ENCODE measurements around the gene AHSA1.

Gene AHSA1

DNA sequence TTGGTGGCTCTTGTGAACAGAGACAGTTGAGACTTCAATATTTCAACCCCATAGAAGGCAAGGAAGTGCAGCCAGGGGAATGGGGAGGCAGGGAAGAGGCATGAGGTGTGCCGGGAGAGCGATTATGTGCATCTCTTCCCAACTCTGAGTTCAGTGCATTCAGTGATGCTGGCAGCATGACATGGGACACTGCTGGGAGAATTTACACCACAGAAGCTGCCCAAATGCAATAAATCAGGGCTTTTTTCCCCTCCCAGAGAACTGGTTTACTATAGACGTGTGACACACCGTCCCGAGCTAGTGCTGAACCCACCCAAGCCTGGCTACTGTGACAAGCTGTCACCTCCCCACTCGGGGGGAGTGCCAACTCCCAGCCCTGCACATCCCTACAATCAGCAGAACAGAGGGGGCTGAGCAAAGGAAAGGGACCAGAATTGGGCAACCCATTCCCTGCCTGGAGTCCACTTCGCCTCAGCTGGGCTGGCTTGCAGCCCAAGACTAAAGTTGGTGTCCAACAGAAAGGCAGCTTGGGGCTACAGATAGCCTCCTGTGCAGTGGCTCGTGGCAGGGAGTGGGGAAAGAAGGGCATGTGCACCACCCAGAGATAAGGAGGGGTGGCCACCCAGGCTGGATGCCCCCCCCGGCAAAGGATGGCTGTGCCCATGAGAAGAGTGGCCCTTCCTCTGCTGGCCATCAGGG is 16.7 kb downstream of the AHSA1 start:
- no peak for DNase-seq

DNA sequence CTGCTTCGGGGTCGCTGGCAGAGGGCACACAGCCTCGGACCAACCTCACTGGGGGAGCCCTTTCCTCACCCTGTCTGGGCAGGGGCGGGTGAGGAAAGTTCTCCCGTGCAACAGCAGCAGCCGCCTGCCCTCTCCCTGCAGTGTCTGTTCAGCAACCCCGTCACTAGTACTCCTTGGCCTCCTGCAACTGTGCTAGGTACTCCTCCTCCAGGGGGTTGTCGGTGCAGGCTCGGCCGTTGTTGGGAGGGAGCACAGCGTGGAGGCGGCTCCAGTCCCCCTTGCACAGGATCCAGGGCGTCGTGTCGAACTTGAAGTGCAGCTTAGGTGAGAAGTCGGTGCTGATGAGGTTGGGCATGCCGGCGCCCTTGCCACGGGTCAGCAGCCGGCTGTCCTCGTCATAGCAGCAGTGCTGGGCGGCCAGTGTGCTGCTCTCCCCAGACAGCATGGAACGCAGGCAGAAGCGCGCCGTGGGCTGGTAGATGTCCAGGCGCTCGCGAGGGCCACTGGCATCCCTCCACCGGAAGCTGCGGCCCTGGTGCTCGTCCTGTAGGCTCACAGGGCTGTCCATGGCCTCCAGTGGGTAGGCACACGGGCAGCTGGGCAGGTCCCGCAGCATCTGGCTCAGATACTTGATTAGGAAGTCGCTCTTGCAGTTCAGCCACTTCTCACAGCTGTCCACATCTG is 17.7 kb downstream of the AHSA1 start:
- no peak for DNase-seq

GRCh38 chr14:77478029-77478428 is 20.1 kb downstream of the AHSA1 start:
- DNase-seq: no peak

- DNase-seq: no peak
Observed at GRCh38 chr14:77478796-77479195, 20.9 kb downstream of the AHSA1 start.

DNA sequence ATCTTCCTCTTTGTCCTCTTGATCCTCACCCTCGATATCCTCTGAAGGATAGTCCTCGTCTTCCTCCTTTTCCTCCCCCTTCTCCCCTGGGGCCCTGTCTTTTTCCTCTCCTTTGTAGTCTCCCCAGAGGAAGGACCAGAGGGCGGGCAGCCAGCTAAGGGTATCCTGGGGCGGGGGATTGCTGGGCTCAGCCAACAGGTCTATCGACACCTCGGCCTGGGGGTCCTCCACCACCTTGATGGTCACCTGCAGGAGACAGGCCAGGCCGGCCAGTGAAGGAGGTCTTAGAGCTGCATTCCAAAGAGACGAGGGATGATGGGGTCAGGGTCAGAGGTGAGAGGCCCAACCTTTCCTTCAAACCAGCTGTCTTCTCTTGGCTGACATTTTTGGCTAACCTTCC is 24.5 kb downstream of the AHSA1 start:
- no peak for DNase-seq

DNA sequence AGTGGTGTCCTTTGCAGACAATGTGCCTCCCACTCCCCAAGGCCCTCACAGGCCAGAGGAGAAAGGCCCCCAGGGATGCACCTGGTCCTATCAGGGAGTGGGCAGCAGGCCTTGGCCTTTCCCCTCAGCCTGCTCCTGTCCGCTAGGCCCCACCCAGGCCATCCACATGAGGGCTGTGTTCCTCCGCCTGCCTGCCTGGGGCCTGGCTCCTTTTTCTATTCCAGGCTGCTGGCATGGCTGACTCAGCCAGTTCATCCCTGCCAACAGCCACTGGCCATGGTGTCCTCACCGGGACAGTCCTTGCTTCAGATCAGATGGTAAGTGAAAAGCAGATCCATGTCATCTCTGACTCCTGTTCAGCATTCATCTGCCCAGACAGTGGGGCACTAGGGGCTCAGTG is 27.4 kb downstream of the AHSA1 start:
- no peak for DNase-seq

GRCh38 chr14:77485901-77486678 is 28.2 kb downstream of the AHSA1 start:
- no peak for DNase-seq

DNA sequence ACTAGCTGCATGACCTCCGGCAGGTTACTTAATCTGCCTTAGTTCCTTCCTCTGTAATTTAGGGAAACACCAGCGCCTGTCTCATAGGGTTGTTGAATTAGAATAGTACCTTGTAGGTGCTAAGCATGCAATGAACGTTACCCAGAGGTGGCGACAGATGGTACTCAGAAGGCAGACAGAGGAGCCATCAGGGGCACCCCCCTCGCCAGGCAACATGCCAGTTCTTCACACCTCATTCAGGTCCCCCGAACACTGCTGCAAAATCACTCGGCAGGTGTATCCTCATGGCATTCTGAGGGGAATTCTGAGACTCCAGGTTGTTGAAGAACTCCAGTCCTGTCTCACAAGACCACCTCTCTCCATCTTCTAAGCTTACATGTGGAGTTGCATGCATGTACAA is 30.7 kb downstream of the AHSA1 start:
- DNase-seq: no peak

DNA sequence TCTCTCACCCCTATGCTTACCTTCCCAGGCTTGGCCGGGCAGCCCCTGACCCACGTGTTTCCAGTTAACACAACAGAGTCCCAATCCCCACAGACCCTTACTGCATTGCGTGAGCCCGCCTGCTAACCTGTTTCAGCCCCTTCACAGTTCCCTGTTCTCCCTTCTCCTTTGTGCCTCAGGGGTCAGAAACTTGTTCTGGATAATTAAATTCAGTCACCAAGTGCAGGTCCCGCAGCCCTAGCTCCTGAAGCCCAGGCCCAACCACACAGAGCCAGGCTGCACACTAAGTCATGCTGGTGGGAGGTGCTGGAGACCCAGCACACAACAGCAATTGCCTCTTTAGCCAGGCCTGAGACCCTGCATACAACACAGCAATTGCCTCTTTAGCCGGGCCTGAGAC is 31.1 kb downstream of the AHSA1 start:
- no peak for DNase-seq

DNA sequence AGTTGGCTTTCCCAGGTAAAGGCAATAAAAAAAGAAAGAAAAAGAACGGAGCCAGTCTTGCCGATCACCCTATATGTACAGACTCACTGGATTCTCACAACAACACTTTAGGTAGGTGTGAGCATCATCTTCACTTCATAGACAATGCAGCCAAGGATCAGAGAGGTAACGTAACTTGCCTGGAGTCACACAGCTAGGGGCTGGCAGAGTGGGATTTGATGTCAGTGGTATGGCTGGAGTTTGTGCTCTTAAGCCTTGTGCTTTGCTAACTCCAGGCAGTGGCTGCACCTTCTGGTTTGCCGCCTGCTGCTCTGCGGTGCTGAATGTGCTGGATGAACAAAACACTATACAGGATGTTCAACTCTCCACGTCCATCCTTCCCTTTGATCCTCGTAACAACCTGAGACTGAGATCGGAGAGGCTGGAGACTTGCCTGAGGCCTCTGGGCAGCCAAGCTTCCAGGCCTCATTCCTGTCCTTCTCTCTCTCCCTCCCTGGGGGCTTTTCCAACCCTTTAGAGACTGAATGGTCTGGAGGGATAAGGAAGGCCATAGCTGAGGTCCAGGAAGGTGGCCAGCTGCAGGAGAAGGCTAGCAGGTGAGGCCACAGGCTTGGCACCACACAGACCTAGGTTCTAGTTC is 32.6 kb downstream of the AHSA1 start:
- no peak for DNase-seq

DNA sequence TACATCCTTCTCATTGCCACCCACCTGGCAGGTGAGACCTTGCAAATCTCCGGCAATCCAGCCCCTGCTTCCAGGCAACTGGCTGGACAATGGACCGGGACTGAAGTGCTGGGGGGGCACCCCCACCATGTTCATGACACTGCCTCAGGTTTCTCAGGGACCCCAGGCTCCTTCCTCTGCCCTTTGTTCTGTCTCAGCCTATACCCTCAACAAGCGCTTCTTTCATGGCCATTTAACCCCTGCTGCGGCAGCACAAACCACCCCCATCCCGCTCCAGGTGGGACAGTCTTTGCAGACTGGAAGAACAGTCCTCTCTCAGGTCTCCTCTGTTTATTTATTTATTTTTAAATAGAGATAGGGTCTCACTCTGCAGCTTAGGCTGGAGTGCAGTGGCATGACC is 33.2 kb downstream of the AHSA1 start:
- no peak for DNase-seq

- DNase-seq: no peak
Observed at GRCh38 chr14:77495334-77495733, 37.4 kb downstream of the AHSA1 start.

DNA sequence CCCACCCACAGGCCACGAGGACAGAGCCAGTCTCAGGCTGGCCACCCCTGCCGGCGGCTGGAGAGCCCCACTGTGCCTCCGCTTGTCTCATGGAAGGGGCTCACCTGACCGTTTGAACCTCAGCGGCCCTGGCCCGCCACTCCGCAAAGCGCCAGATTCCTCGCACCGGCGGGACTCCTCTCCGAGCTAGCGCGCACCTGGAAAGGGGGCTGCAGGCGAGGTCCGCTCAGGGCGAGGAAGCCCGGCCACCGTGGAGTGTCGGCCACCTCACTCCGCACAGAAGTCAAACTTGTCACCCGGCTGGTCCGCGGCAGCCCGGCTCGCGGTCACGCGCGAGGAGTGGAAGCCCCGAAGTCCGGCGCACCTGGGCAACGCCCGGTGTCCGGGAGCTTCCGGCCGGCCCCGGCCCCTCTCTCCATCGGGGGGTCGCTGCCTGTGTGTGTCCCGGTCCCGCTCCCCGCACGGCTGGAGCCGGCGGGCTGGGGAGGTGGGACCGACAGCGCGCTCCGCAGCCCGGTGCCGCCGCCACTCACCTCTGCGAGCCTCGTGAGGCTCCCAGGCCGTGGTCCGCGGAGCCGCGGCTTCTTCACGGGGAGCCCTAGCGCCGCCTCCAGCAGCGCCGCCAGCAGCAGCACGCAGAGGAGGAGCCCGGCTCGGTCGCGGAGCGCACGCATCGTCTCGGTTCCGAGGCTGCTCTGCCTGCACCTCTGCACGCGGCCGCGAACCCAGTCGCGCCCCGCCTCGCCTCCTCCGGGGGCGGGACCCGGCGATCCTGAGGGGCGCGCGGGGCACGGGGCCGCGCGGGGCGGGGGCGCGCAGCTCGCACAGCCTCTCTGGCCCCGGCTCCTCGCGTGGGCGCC is 40.5 kb downstream of the AHSA1 start, which contains the start of gene ISM2:
ISM2 (minus strand) TSS at position 697 of the 860 bp plus-strand sequence; CDS start at position 674, 23 bp downstream.
- DNase-seq: peak; percentile 59

GRCh38 chr14:77498984-77499527 is 41.2 kb downstream of the AHSA1 start:
- DNase-seq: no peak

DNA sequence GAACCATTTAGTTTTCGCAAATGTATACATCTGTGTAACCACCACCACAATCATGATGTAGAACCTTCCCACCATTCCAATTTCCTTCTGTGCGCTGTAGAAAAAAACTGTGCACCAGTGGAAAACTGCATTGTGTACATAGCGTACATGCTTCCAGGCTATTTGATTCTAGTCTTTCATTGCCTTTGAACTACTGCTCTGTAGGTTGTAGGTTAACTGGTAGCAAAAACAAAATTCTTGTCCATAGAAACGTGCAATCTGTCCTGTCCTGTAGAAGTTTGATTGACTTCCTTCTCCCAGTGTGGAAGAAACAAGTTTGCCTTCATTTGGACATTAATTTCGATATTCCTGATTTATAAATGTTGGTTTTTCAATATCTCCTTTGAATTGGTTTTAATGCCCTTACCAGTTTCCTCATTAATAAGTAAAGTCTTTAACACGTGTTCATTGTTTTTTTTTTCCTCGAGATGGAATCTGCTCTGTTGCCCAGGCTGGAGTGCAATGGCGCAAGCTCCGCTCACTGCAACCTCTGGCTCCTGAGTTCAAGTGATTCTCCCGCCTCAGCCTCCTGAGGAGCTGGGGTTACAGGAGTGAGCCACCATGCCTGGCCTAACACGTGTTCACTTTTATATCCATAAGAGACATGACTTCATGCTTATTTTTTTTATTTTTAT is 44.4 kb downstream of the AHSA1 start:
- no peak for DNase-seq

DNA sequence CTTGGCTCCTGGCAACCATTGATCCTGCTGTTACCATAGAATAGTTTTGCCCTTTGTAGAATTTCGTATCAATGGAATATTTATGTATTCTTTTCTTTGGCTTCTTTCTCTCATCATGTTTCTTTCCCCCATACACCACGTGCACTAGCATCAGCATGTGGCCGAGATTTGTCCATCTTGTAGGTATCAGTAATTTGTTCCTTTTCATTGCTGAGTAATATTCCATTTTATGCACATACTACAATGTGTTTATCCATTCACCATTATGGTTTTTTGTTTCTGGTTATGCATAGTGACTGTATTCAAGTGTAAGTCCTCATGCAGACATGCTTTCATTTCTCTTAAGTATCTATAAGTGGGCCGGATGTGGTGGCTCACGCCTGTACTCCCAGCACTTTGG is 45.2 kb downstream of the AHSA1 start:
- no peak for DNase-seq

DNA sequence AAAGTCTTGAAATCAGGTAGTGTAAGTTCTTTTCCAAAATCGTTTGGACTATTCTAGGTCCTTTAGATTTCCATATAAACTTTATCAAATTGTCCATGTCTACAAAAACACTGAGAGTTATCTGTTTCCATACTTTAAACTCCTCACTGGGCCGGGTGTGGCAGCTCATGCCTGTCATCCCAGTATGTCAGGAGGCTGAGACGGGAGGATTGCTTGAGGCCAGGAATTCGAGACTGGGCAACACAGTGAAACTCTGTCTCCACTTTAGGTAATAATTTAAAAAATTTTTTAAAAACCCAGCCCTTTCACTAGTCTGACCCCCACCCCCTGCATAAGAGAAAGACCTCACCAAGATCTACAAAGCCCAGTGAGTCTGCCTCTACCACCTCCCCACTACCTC is 47.1 kb downstream of the AHSA1 start:
- no peak for DNase-seq

GRCh38 chr14:77507762-77508161 is 49.9 kb downstream of the AHSA1 start:
- DNase-seq: no peak

DNA sequence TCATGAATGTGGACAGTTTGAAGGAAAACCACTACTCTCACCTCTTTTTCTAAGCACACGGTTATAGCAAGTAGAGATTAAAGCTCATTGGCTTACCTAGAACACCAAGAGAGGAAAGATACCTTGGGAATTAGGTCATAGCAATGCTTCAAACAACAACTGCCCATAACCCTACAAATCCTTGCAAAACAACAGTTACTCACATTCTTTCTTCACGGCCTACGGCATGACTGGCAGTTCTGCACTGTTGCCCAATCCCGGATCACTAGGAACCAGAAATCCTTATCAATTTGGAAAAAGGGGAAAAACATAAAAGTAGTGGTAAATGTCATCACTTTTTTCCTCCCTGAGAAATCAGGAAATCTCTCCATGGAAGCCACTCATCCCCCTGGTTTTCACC is 50.4 kb downstream of the AHSA1 start:
- no peak for DNase-seq

DNA sequence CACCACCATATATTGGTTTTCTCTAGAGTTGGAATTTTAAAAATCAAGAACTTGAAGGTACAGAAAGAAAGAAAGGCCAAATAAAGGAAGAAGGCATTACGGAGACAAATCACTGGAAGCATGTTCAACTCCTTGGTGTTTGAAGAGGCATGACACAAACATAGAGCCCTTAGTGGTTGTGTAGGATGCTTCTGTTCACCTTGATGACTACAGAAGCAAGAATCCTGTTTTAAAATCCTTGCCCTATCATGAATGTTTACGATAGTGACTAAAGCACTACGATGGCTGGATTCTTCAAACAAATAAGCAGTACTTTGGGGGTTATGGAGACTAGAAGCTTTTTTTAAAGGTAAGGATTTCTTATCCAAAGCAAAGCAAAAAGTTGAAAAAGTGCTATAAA is 51.0 kb downstream of the AHSA1 start:
- no peak for DNase-seq

DNA sequence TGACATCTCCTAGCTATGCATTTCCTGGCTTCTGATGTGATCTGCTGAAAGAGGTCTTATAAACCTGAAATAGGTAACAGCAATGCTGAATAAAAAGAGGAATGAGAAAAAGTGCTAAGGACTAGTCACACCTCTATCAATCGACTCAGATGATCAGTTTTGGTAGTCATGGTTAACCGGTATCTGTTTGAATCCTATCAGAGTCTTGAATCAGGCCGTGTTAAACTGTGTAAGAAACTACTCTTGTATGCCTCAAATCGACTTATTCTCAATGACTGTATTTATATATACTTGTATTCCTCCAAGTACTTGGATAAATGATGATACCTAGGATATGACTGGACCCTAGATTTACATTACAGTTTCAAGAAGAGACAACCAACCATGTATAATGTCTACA is 51.5 kb downstream of the AHSA1 start:
- DNase-seq: no peak
